DOHH2 (cell line): ENCODE results near the gene TCEAL5.

Experiments used
- CTCF ChIP-seq: fragments of 200-600 bp; sonication (generic); IDR thresholded peaks from one replicate; pipeline ENCODE4 v1.5.1; 2014; ENCODE audit warnings: antibody characterized with exemption, mild to moderate bottlenecking, low read depth, low read length; ENCODE audit not compliant: poor library complexity, severe bottlenecking
- EZH2phosphoT487 ChIP-seq: fragments of 200-600 bp; sonication (generic); IDR thresholded peaks from 2 replicates; pipeline ENCODE4 v1.6.1; 2017; ENCODE audit warnings: borderline replicate concordance, mild to moderate bottlenecking, antibody characterized with exemption, low read length, moderate library complexity, mixed read lengths

GRCh38 chrX:103254171-103254824 lies 22.3 kb downstream of the TCEAL5 start:
- TF ChIP-seq CTCF: no peak
- no peak for TF ChIP-seq EZH2phosphoT487
